Thyroid gland (tissue), 4 donors: Measurements from ENCODE around the gene GGTLC2.

Experiments used
- POLR2A ChIP-seq, 2 donors: fragments of 450-650 bp; IDR thresholded peaks; one replicate each; pipeline ENCODE4 v1.6.1; 2017; ENCODE audit warnings: antibody characterized with exemption in 2 of 2, mild to moderate bottlenecking in 2 of 2, moderate library complexity in 1 of 2
- TF ChIP-seq, protein P1 (sequence below), 6 experiments: fragments of 200-600 bp in 3 of 6; fragments of 450-650 bp in 3 of 6; sonication (generic) in 3 of 6; IDR thresholded peaks; one replicate each; pipeline ENCODE4 v1.5.1; 2016 to 2019; ENCODE audit warnings: antibody characterized with exemption in 6 of 6, mild to moderate bottlenecking in 2 of 6, inconsistent platforms in 1 of 6, moderate library complexity in 1 of 6

DNA sequence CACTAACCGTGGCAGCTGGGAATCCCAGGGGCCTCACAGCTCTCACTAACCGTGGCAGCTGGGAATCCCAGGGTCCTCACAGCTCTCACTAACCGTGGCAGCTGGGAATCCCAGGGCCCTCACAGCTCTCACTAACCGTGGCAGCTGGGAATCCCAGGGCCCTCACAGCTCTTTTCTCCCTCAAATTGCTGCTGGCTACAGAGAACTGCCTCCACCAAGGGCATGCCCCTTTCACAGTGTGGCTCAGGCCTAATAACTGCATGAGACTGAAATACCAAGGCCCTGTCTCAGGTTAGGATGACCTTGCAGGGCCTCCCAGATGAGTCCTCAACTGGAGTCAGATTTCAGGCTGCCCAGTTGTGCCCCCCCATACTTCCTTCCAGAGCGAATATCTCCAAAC is 35.1 kb upstream of the GGTLC2 start:
- TF ChIP-seq, protein P1, sequence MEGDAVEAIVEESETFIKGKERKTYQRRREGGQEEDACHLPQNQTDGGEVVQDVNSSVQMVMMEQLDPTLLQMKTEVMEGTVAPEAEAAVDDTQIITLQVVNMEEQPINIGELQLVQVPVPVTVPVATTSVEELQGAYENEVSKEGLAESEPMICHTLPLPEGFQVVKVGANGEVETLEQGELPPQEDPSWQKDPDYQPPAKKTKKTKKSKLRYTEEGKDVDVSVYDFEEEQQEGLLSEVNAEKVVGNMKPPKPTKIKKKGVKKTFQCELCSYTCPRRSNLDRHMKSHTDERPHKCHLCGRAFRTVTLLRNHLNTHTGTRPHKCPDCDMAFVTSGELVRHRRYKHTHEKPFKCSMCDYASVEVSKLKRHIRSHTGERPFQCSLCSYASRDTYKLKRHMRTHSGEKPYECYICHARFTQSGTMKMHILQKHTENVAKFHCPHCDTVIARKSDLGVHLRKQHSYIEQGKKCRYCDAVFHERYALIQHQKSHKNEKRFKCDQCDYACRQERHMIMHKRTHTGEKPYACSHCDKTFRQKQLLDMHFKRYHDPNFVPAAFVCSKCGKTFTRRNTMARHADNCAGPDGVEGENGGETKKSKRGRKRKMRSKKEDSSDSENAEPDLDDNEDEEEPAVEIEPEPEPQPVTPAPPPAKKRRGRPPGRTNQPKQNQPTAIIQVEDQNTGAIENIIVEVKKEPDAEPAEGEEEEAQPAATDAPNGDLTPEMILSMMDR (IDR thresholded peaks at IDR 0.05) = no peak
- TF ChIP-seq POLR2A (IDR thresholded peaks at IDR 0.05) = no peak
